Liver (tissue), 9 donors: ENCODE results near the gene MYLIP. TPM values are rescaled to one million over a fixed set of nuclear protein-coding genes. Genes with fewer than 3 reads are reported as not detected.

ENCODE experiments used
- DNase-seq: peaks from one replicate; pipeline ENCODE4 v3.0.0-alpha.2; 2017; ENCODE audit warnings: low spot score
- H3K27ac ChIP-seq, 2 donors: one replicate each; pipeline ENCODE4 v1.7.0; 2013; ENCODE audit warnings: inconsistent platforms in 2 of 2, low read length in 2 of 2, control low read depth in 1 of 2, low read depth in 1 of 2, mild to moderate bottlenecking in 1 of 2
- H3K27me3 ChIP-seq, 4 donors: one replicate each; pipeline versions ENCODE4 v1.6.1 to v1.7.0; 2013; ENCODE audit warnings: low read length in 3 of 4, inconsistent platforms in 1 of 4, mild to moderate bottlenecking in 1 of 4, moderate library complexity in 1 of 4; ENCODE audit not compliant: control insufficient read depth in 4 of 4, insufficient read depth in 4 of 4
- H3K36me3 ChIP-seq, 4 donors: one replicate each; pipeline versions ENCODE4 v1.6.1 to v1.7.0; 2013; ENCODE audit warnings: low read length in 3 of 4, mild to moderate bottlenecking in 3 of 4, low read depth in 1 of 4, moderate library complexity in 1 of 4; ENCODE audit not compliant: control insufficient read depth in 4 of 4, insufficient read depth in 3 of 4
- H3K4me1 ChIP-seq, 4 donors: one replicate each; pipeline versions ENCODE4 v1.6.1 to v1.7.0; 2013; ENCODE audit warnings: low read length in 3 of 4, mild to moderate bottlenecking in 3 of 4, moderate library complexity in 1 of 4; ENCODE audit not compliant: control insufficient read depth in 4 of 4, insufficient read depth in 4 of 4
- H3K4me3 ChIP-seq, 3 donors: one replicate each; pipeline versions ENCODE4 v1.6.1 to v1.7.0; 2013; ENCODE audit warnings: low read length in 3 of 3, control low read depth in 1 of 3, low read depth in 1 of 3, mild to moderate bottlenecking in 1 of 3
- H3K9ac ChIP-seq, 2 donors: one replicate each; pipeline ENCODE4 v1.7.0; 2013; ENCODE audit warnings: low read length in 2 of 2, mild to moderate bottlenecking in 2 of 2, moderate library complexity in 2 of 2, control low read depth in 1 of 2, low read depth in 1 of 2
- H3K9me3 ChIP-seq, 4 donors: one replicate each; pipeline versions ENCODE4 v1.6.1 to v1.7.0; 2013; ENCODE audit warnings: low read length in 3 of 4; ENCODE audit not compliant: control insufficient read depth in 4 of 4
- ATF3 ChIP-seq: IDR thresholded peaks from 2 replicates; pipeline ENCODE4 v1.6.1; 2016; ENCODE audit warnings: antibody characterized with exemption
- CTCF ChIP-seq: fragments of 150-350 bp; IDR thresholded peaks from 2 replicates; pipeline ENCODE4 v1.5.1; 2017; ENCODE audit warnings: improper control_type of control experiment, low read depth, low read length; ENCODE audit not compliant: missing input control
- EGR1 ChIP-seq, 2 donors: IDR thresholded peaks; 2 replicates each; pipeline ENCODE4 v1.6.1; 2016 to 2018; ENCODE audit warnings: antibody characterized with exemption in 2 of 2, low read depth in 2 of 2
- FOXA1 ChIP-seq: IDR thresholded peaks from 2 replicates; pipeline ENCODE4 v1.6.1; 2016; ENCODE audit warnings: antibody characterized with exemption
- FOXA2 ChIP-seq: IDR thresholded peaks from 2 replicates; pipeline ENCODE4 v1.6.1; 2016; ENCODE audit warnings: antibody characterized with exemption
- GABPA ChIP-seq, 2 donors: IDR thresholded peaks in 1 of 2; conservative IDR thresholded peaks in 1 of 2; 2 replicates each; pipeline ENCODE4 v1.6.1; 2016; ENCODE audit warnings: antibody characterized with exemption in 2 of 2, mild to moderate bottlenecking in 1 of 2, moderate library complexity in 1 of 2
- HNF4A ChIP-seq, 2 donors: conservative IDR thresholded peaks; 2 replicates each; pipeline ENCODE4 v1.6.1; 2016; ENCODE audit warnings: antibody characterized with exemption in 2 of 2, mild to moderate bottlenecking in 2 of 2
- HNF4G ChIP-seq: IDR thresholded peaks from 2 replicates; pipeline ENCODE4 v1.6.1; 2016; ENCODE audit warnings: antibody characterized with exemption
- JUND ChIP-seq, 2 donors: IDR thresholded peaks; 2 replicates each; pipeline ENCODE4 v1.6.1; 2016; ENCODE audit warnings: antibody characterized with exemption in 2 of 2
- MAX ChIP-seq: IDR thresholded peaks from 2 replicates; pipeline ENCODE4 v1.6.1; 2016; ENCODE audit warnings: antibody characterized with exemption
- NR2F2 ChIP-seq: IDR thresholded peaks from 2 replicates; pipeline ENCODE4 v1.6.1; 2016; ENCODE audit warnings: antibody characterized with exemption
- RAD21 ChIP-seq, 2 donors: IDR thresholded peaks; 2 replicates each; pipeline ENCODE4 v1.6.1; 2016; ENCODE audit warnings: antibody characterized with exemption in 2 of 2, mild to moderate bottlenecking in 2 of 2
- REST ChIP-seq: IDR thresholded peaks from 2 replicates; pipeline ENCODE4 v1.6.1; 2016; ENCODE audit warnings: antibody characterized with exemption, mild to moderate bottlenecking
- RXRA ChIP-seq, 2 donors: IDR thresholded peaks; 2 replicates each; pipeline ENCODE4 v1.6.1; 2017 to 2018; ENCODE audit warnings: antibody characterized with exemption in 2 of 2, mild to moderate bottlenecking in 1 of 2
- SP1 ChIP-seq: IDR thresholded peaks from 2 replicates; pipeline ENCODE4 v1.6.1; 2018; ENCODE audit warnings: antibody characterized with exemption, mild to moderate bottlenecking
- TAF1 ChIP-seq: conservative IDR thresholded peaks from 2 replicates; pipeline ENCODE4 v1.6.1; 2016; ENCODE audit warnings: antibody characterized with exemption, mild to moderate bottlenecking
- YY1 ChIP-seq: IDR thresholded peaks from 2 replicates; pipeline ENCODE4 v1.6.1; 2016; ENCODE audit warnings: antibody characterized with exemption, mild to moderate bottlenecking
- ZBTB33 ChIP-seq: IDR thresholded peaks from 2 replicates; pipeline ENCODE4 v1.6.1; 2016; ENCODE audit warnings: antibody characterized with exemption
- WGBS: extraction: QIAGEN DNeasy Blood & Tissue Kit; methylation state at CpG from one replicate; pipeline ENCODE4 v1.1.7; 2013; 5-methylcytosine and 5-hydroxymethylcytosine counted together
- polyA plus RNA-seq, 2 donors: library from polyadenylated mRNA; stranded (reverse) in 1 of 2; unstranded in 1 of 2; fragments of 200-250 nt in 1 of 2; fragments of >200 nt in 1 of 2; fragmentation: Nextera tagmentation in 1 of 2; extraction: Ambion mirVana in 1 of 2; gene quantifications; one replicate each; pipeline versions ENCODE4 v1.2.1 to v1.2.3, GENCODE V29; 2013 to 2015
- total RNA-seq, 2 donors: library from RNA; depleted of rRNA; stranded (reverse); fragments of >200 nt; gene quantifications; one replicate each; pipeline ENCODE4 v1.2.3, GENCODE V29; 2014
- donor health status: healthy.
- donor health status: healthy.
- donor health status: healthy.
- donor health status: healthy.
- donor health status: healthy.

MYLIP gene
- total and polyA plus RNA-seq, 4 donors, result 2.7 to 29.4 (median 4.4) TPM

GRCh38 chr6:16148498-16148897, 19.6 kb downstream of the MYLIP start:
- Histone ChIP-seq H3K9me3 (no peaks in the 10 kb centered on the region), H3K4me3 (no peak overlapping the region), H3K27me3 (no peaks in the 10 kb centered on the region), H3K9ac (no peak overlapping the region), H3K36me3 (peaks cover 5 to 24% (median 21%) of the 10 kb centered on the region in 4 donors), H3K4me1 (no peaks in the 10 kb centered on the region), H3K27ac (no peak overlapping the region)
- 66% methylated on average over 2 of the region's 2 CpGs for WGBS
- no peak for DNase-seq
- TF ChIP-seq FOXA2, result no peak
- TF ChIP-seq HNF4G, result no peak
- TF ChIP-seq GABPA (IDR thresholded peaks at IDR 0.05 in 1 of 2, conservative IDR thresholded peaks at IDR 0.05 in 1 of 2), result no peak
- no peak for TF ChIP-seq FOXA1
- no peak for TF ChIP-seq REST
- TF ChIP-seq HNF4A (conservative IDR thresholded peaks at IDR 0.05), result no peak
- TF ChIP-seq CTCF, result no peak
- no peak for TF ChIP-seq TAF1
- no peak for TF ChIP-seq JUND (IDR thresholded peaks at IDR 0.05)
- TF ChIP-seq SP1, result no peak
- no peak for TF ChIP-seq EGR1 (IDR thresholded peaks at IDR 0.05; ENCODE audit: low read depth in 2 of 2)
- no peak for TF ChIP-seq RXRA (IDR thresholded peaks at IDR 0.05)
- no peak for TF ChIP-seq ZBTB33

- Histone ChIP-seq H3K9me3 (no peaks in the 10 kb centered on the region), H3K27me3 (no peaks in the 10 kb centered on the region), H3K27ac (no peak overlapping the region), H3K4me3 (no peak overlapping the region), H3K4me1 (no peaks in the 10 kb centered on the region), H3K9ac (no peak overlapping the region), H3K36me3 (peaks cover 3 to 16% (median 13%) of the 10 kb centered on the region in 4 donors)
- 97% methylated on average over 2 of the region's 2 CpGs for WGBS
- no peak for DNase-seq
- no peak for TF ChIP-seq MAX
- TF ChIP-seq ATF3, result no peak
- TF ChIP-seq GABPA (IDR thresholded peaks at IDR 0.05 in 1 of 2, conservative IDR thresholded peaks at IDR 0.05 in 1 of 2), result no peak
- TF ChIP-seq RAD21 (IDR thresholded peaks at IDR 0.05), result no peak
- TF ChIP-seq SP1, result no peak
- no peak for TF ChIP-seq TAF1
- TF ChIP-seq CTCF, result no peak
- TF ChIP-seq HNF4G, result no peak
- TF ChIP-seq REST, result no peak
- TF ChIP-seq NR2F2, result no peak
- no peak for TF ChIP-seq EGR1 (IDR thresholded peaks at IDR 0.05; ENCODE audit: low read depth in 2 of 2)
- no peak for TF ChIP-seq YY1
- TF ChIP-seq JUND (IDR thresholded peaks at IDR 0.05), result no peak
- TF ChIP-seq HNF4A (conservative IDR thresholded peaks at IDR 0.05), result no peak
Observed at GRCh38 chr6:16149305-16149704, 20.4 kb downstream of the MYLIP start.
